Right atrium auricular region (tissue), 2 donors: Measurements from ENCODE around the gene CD36. TPM values are rescaled to one million over a fixed set of nuclear protein-coding genes. Genes with fewer than 3 reads are reported as not detected.

Experiments used
- DNase-seq: peaks from one replicate; pipeline ENCODE4 v3.0.0-alpha.2; 2019; ENCODE audit warnings: low spot score
- H3K27ac ChIP-seq, 2 donors: fragments of 200-600 bp; sonication (generic); 1 replicate in 1 of 2; 2 replicates in 1 of 2; pipeline ENCODE4 v1.5.1; 2016 to 2019
- H3K27me3 ChIP-seq, 2 donors: fragments of 200-600 bp; sonication (generic); one replicate each; pipeline versions ENCODE4 v1.5.1 to v1.6.0; 2017 to 2019
- H3K36me3 ChIP-seq: fragments of 200-600 bp; sonication (generic); one replicate; pipeline ENCODE4 v1.5.1; 2016
- H3K4me1 ChIP-seq, 2 donors: fragments of 200-600 bp; sonication (generic); one replicate each; pipeline versions ENCODE4 v1.5.1 to v1.6.0; 2017 to 2019
- H3K4me3 ChIP-seq, 2 donors: fragments of 200-600 bp; sonication (generic); 1 replicate in 1 of 2; 2 replicates in 1 of 2; pipeline ENCODE4 v1.5.1; 2017 to 2019; ENCODE audit warnings: mild to moderate bottlenecking in 1 of 2, moderate library complexity in 1 of 2
- H3K9me3 ChIP-seq, 2 donors: fragments of 200-600 bp; sonication (generic); one replicate each; pipeline ENCODE4 v1.5.1; 2019
- total RNA-seq, 2 donors: library from RNA; depleted of rRNA; stranded (reverse); fragments of >200 nt; gene quantifications; one replicate each; pipeline ENCODE4 v1.1.0, GENCODE V29; 2016
- TF ChIP-seq, protein P1 (sequence below), 2 donors: fragments of 200-600 bp; sonication (generic); IDR thresholded peaks; one replicate each; pipeline ENCODE4 v1.5.1; 2019; ENCODE audit warnings: antibody characterized with exemption in 2 of 2

The CD36 gene
- total RNA-seq, 2 donors from 2014 or later = 421 to 1,029 TPM

DNA sequence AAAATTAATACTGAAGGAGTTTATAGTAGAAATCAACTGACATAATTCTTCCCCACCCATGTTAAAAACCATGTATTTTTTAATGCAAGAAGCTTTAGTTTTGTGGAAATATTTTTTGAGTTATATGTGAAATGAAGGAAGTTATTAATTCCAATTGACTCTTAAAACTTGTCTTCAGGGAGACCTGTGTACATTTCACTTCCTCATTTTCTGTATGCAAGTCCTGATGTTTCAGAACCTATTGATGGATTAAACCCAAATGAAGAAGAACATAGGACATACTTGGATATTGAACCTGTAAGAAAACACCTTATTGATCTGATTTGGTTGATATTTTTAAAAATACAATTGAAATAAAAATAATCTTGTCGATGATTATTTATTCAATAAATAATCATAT is 33.3 kb downstream of the CD36 start:
- H3K9me3 ChIP-seq = no peaks in the 10 kb centered on the region
- peaks cover 0 to 4% of the 10 kb centered on the region in 2 donors for H3K4me1 ChIP-seq
- peaks cover 89% of the 10 kb centered on the region for H3K36me3 ChIP-seq
- TF ChIP-seq, protein P1, sequence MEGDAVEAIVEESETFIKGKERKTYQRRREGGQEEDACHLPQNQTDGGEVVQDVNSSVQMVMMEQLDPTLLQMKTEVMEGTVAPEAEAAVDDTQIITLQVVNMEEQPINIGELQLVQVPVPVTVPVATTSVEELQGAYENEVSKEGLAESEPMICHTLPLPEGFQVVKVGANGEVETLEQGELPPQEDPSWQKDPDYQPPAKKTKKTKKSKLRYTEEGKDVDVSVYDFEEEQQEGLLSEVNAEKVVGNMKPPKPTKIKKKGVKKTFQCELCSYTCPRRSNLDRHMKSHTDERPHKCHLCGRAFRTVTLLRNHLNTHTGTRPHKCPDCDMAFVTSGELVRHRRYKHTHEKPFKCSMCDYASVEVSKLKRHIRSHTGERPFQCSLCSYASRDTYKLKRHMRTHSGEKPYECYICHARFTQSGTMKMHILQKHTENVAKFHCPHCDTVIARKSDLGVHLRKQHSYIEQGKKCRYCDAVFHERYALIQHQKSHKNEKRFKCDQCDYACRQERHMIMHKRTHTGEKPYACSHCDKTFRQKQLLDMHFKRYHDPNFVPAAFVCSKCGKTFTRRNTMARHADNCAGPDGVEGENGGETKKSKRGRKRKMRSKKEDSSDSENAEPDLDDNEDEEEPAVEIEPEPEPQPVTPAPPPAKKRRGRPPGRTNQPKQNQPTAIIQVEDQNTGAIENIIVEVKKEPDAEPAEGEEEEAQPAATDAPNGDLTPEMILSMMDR (IDR thresholded peaks at IDR 0.05) = no peak
- no peak overlapping the region for H3K27ac ChIP-seq
- H3K4me3 ChIP-seq = no peak overlapping the region
- no peaks in the 10 kb centered on the region for H3K27me3 ChIP-seq
- DNase-seq = no peak

DNA sequence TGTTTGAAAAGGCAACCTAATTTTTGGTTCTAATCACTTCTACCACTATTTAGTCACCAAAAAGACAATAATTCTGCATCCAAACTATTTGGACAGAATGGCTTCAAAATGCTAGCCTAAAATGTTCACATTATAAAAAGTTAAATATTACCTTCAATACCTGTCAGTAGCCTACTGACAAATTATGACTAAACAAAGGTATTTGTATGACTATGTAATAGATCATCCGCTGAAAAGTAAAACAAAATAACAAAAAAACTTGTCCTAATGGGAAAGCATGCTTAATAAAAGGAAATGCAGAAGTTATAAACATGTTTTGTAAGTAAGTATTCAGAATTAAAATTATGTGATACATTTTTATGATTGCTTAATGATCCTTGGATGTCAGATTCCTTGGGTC is 36.6 kb downstream of the CD36 start:
- no peaks in the 10 kb centered on the region for H3K9me3 ChIP-seq
- no peak overlapping the region for H3K4me3 ChIP-seq
- peaks cover 77% of the 10 kb centered on the region for H3K36me3 ChIP-seq
- DNase-seq = no peak
- TF ChIP-seq, protein P1 (IDR thresholded peaks at IDR 0.05) = no peak
- H3K27me3 ChIP-seq = no peaks in the 10 kb centered on the region
- no peak overlapping the region for H3K27ac ChIP-seq
- no peaks in the 10 kb centered on the region for H3K4me1 ChIP-seq

DNA sequence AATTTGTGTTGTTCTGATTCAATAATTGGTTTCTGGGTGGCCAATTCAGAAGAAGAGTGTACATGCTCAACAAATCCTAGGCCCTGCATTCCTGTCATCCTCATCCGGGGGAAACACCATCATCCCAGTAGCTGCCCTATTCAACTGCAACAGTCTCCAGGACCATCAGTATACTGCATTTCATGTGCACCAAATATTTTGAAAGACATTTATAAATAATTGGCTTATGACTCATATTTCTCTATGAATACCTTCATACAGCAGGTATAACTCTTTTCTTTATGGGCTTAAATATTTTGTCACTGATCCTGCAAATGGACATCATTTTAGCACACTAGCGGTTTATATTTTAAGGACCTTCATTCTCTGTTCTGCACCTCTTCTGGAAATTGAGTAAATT is 38.0 kb downstream of the CD36 start:
- H3K4me1 ChIP-seq = peaks cover 0 to 5% of the 10 kb centered on the region in 2 donors
- H3K9me3 ChIP-seq = no peaks in the 10 kb centered on the region
- H3K27me3 ChIP-seq = no peaks in the 10 kb centered on the region
- TF ChIP-seq, protein P1 (IDR thresholded peaks at IDR 0.05) = no peak
- no peak overlapping the region for H3K27ac ChIP-seq
- DNase-seq = no peak
- H3K36me3 ChIP-seq = peaks cover 65% of the 10 kb centered on the region
- no peak overlapping the region for H3K4me3 ChIP-seq

DNA sequence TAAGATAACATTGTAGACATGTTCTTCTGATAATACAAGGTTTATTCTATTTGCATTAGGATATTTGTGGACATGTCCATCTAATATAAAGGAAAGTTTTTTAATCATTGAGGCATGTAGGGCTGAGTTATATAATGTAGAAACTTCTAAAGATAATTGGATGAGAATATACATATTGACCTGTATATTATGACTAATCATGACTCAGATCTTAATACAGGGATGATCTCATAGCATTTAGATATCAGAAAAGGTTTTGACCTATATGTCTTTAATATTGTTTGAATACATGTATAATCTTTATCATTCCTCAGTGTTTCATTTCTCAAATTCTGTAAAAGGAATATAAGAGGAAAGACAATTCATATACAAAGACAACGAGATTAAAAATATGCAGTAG is 39.2 kb downstream of the CD36 start:
- TF ChIP-seq, protein P1 (IDR thresholded peaks at IDR 0.05) = no peak
- H3K27me3 ChIP-seq = no peaks in the 10 kb centered on the region
- no peaks in the 10 kb centered on the region for H3K9me3 ChIP-seq
- no peak overlapping the region for H3K27ac ChIP-seq
- DNase-seq = no peak
- H3K4me1 ChIP-seq = peaks cover 0 to 5% of the 10 kb centered on the region in 2 donors
- H3K4me3 ChIP-seq = no peak overlapping the region
- peaks cover 55% of the 10 kb centered on the region for H3K36me3 ChIP-seq

DNA sequence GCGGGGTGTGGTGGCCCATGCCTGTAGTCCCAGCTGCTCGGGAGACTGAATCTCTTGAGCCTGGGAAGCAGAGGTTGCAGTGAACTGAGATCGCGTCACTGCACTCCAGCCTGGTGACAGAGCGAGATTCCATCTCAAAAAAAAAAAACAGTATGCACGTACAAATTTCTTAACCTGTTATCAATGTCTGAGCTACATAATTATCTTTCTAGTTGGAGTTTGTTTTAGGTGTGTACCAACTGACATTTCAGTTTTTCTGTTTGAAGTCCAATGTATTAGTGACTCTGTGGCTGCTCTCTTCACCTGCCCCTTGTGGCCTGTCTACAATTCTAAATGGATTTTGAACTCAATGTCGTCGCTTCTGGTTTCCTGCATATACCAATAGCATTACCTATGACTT is 40.3 kb downstream of the CD36 start:
- peaks cover 45% of the 10 kb centered on the region for H3K36me3 ChIP-seq
- H3K9me3 ChIP-seq = no peaks in the 10 kb centered on the region
- no peaks in the 10 kb centered on the region for H3K27me3 ChIP-seq
- DNase-seq = no peak
- peaks cover 0 to 5% of the 10 kb centered on the region in 2 donors for H3K4me1 ChIP-seq
- peak overlapping the region in 1 of 2 donors; percentile 19 for H3K27ac ChIP-seq
- TF ChIP-seq, protein P1 (IDR thresholded peaks at IDR 0.05) = no peak
- H3K4me3 ChIP-seq = no peak overlapping the region
